ENCODE results near the gene HORMAD2. TPM values are rescaled to one million over a fixed set of nuclear protein-coding genes. Genes with fewer than 3 reads are reported as not detected.
A peak's percentile ranks its signal among the peaks of the same experiment; 100 is the strongest.

HORMAD2 gene
- total RNA-seq, 1 donor from 2014 or later = not detected

GRCh38 chr22:30210235-30210909 is 130.1 kb downstream of the HORMAD2 start:
- FAIRE-seq (no peak), DNase-seq (ENCODE audit: low read depth) (peak; percentile 87)
- Histone ChIP-seq H3K36me3 (ENCODE audit: insufficient read depth, low read length) (no peaks in the 10 kb centered on the region), H3K4me1 (ENCODE audit: insufficient read depth, low read length) (peaks cover 78% of the 10 kb centered on the region), H3K4me3 (ENCODE audit: insufficient read depth, low read depth, low read length) (no peak overlapping the region), H3K79me2 (ENCODE audit: insufficient read depth, low read length) (no peaks in the 10 kb centered on the region), H3K4me2 (ENCODE audit: low read length) (peak overlapping the region; percentile 61), H3K9me3 (ENCODE audit: insufficient read depth, low read depth, low read length) (no peaks in the 10 kb centered on the region), H3K27me3 (ENCODE audit: insufficient read depth, low read length) (no peaks in the 10 kb centered on the region), H3K27ac (ENCODE audit: low read depth, low read length) (peak overlapping the region; percentile 100), H3K9ac (ENCODE audit: low read length) (peak overlapping the region; percentile 90), H2AFZ (ENCODE audit: low read depth, low read length) (no peak overlapping the region), H4K20me1 (ENCODE audit: insufficient read depth, low read length) (no peaks in the 10 kb centered on the region)
- Mint-ChIP-seq H3K9me3 (ENCODE audit: unreplicated experiment) (no peaks in the 10 kb centered on the region), H3K4me1 (ENCODE audit: low read depth, unreplicated experiment) (peaks cover 63% of the 10 kb centered on the region), H3K36me3 (ENCODE audit: low read depth, unreplicated experiment) (no peaks in the 10 kb centered on the region), H3K4me3 (ENCODE audit: unreplicated experiment) (no peak overlapping the region), H3K27me3 (ENCODE audit: low read depth, unreplicated experiment) (no peaks in the 10 kb centered on the region), H3K27ac (ENCODE audit: unreplicated experiment) (peak overlapping the region; percentile 84)
- TF ChIP-seq EZH2 (IDR thresholded peaks at IDR 0.05; ENCODE audit: insufficient read depth, low read length) (no peak), CTCF (IDR thresholded peaks at IDR 0.05; ENCODE audit: insufficient read depth, low read depth, low read length) (no peak)

- no peak for FAIRE-seq
- no peak for TF ChIP-seq CTCF (IDR thresholded peaks at IDR 0.05; ENCODE audit: insufficient read depth, low read depth, low read length)
- H3K4me1 ChIP-seq (ENCODE audit: insufficient read depth, low read length) = peaks cover 70% of the 10 kb centered on the region
- Mint-ChIP-seq H3K27me3 (ENCODE audit: low read depth, unreplicated experiment) (no peaks in the 10 kb centered on the region), H3K4me1 (ENCODE audit: low read depth, unreplicated experiment) (peaks cover 56% of the 10 kb centered on the region), H3K27ac (ENCODE audit: unreplicated experiment) (peak overlapping the region; percentile 94), H3K36me3 (ENCODE audit: low read depth, unreplicated experiment) (no peaks in the 10 kb centered on the region), H3K4me3 (ENCODE audit: unreplicated experiment) (no peak overlapping the region), H3K9me3 (ENCODE audit: unreplicated experiment) (no peaks in the 10 kb centered on the region)
- H3K4me3 ChIP-seq (ENCODE audit: insufficient read depth, low read depth, low read length) = no peak overlapping the region
- no peaks in the 10 kb centered on the region for H3K36me3 ChIP-seq (ENCODE audit: insufficient read depth, low read length)
- no peak overlapping the region for H2AFZ ChIP-seq (ENCODE audit: low read depth, low read length)
- H3K4me2 ChIP-seq (ENCODE audit: low read length) = peak overlapping the region; percentile 61
- no peaks in the 10 kb centered on the region for H4K20me1 ChIP-seq (ENCODE audit: insufficient read depth, low read length)
- H3K9me3 ChIP-seq (ENCODE audit: insufficient read depth, low read depth, low read length) = no peaks in the 10 kb centered on the region
- no peaks in the 10 kb centered on the region for H3K79me2 ChIP-seq (ENCODE audit: insufficient read depth, low read length)
- H3K27ac ChIP-seq (ENCODE audit: low read depth, low read length) = peak overlapping the region; percentile 100
- peak overlapping the region; percentile 90 for H3K9ac ChIP-seq (ENCODE audit: low read length)
- H3K27me3 ChIP-seq (ENCODE audit: insufficient read depth, low read length) = no peaks in the 10 kb centered on the region
- no peak for DNase-seq (ENCODE audit: low read depth)
Measured at GRCh38 chr22:30211124-30211820, 131.0 kb downstream of the HORMAD2 start.
